H9 (cell line): ENCODE measurements around the gene KCNG1. TPM values are rescaled to one million over a fixed set of nuclear protein-coding genes. Genes with fewer than 3 reads are reported as not detected.

ENCODE experiments used
- DNase-seq: peaks from one replicate; pipeline ENCODE4 v3.0.0-alpha.2; 2017
- H2AFZ ChIP-seq: one replicate; pipeline ENCODE4 v1.6.1; 2013; ENCODE audit warnings: mild to moderate bottlenecking, low read length, control low read depth, moderate library complexity
- H2AK5ac ChIP-seq: 2 replicates; pipeline ENCODE4 v1.6.1; 2013; ENCODE audit warnings: low read length, control low read depth, mixed read lengths; ENCODE audit not compliant: insufficient read length
- H2BK120ac ChIP-seq: one replicate; pipeline ENCODE4 v1.6.1; 2013; ENCODE audit warnings: low read depth, mild to moderate bottlenecking, low read length, control low read depth, inconsistent platforms; ENCODE audit not compliant: poor library complexity, severe bottlenecking
- H2BK12ac ChIP-seq: 2 replicates; pipeline ENCODE4 v1.6.1; 2013; ENCODE audit warnings: low read length, control low read depth, mixed read lengths, low read depth; ENCODE audit not compliant: insufficient read length
- H2BK15ac ChIP-seq: 2 replicates; pipeline ENCODE4 v1.6.1; 2013; ENCODE audit warnings: low read depth, low read length, control low read depth
- H2BK20ac ChIP-seq: one replicate; pipeline ENCODE4 v1.6.1; 2013; ENCODE audit warnings: low read depth, mild to moderate bottlenecking, low read length, control low read depth, inconsistent platforms; ENCODE audit not compliant: poor library complexity, severe bottlenecking
- H2BK5ac ChIP-seq: 2 replicates; pipeline ENCODE4 v1.6.1; 2013; ENCODE audit warnings: low read length, control low read depth, mixed read lengths; ENCODE audit not compliant: insufficient read length
- H3K14ac ChIP-seq: 2 replicates; pipeline ENCODE4 v1.6.1; 2013; ENCODE audit warnings: low read length, control low read depth; ENCODE audit not compliant: insufficient read depth
- H3K18ac ChIP-seq: 2 replicates; pipeline ENCODE4 v1.6.1; 2013; ENCODE audit warnings: low read depth, mild to moderate bottlenecking, mixed read lengths, low read length, control low read depth; ENCODE audit not compliant: insufficient read length
- H3K23ac ChIP-seq: 2 replicates; pipeline ENCODE4 v1.6.1; 2013; ENCODE audit warnings: low read length, control low read depth, mixed read lengths, low read depth; ENCODE audit not compliant: insufficient read length
- H3K23me2 ChIP-seq: 2 replicates; pipeline ENCODE4 v1.6.1; 2013; ENCODE audit warnings: low read depth, mild to moderate bottlenecking, mixed read lengths, low read length, control low read depth; ENCODE audit not compliant: insufficient read length, poor library complexity, severe bottlenecking
- H3K27ac ChIP-seq: 2 replicates; pipeline ENCODE4 v1.5.1; 2013; ENCODE audit warnings: low read length, control low read depth, mixed read lengths, low read depth; ENCODE audit not compliant: insufficient read length
- H3K27me3 ChIP-seq: 2 replicates; pipeline ENCODE4 v1.6.1; 2013; ENCODE audit warnings: low read length, control low read depth, inconsistent platforms; ENCODE audit not compliant: insufficient read depth
- H3K4ac ChIP-seq: 2 replicates; pipeline ENCODE4 v1.6.1; 2013; ENCODE audit warnings: low read depth, mild to moderate bottlenecking, control low read depth, inconsistent platforms, low read length, moderate library complexity
- H3K4me1 ChIP-seq: 2 replicates; pipeline ENCODE4 v1.6.1; 2013; ENCODE audit warnings: low read length, control low read depth, inconsistent platforms; ENCODE audit not compliant: insufficient read depth
- H3K4me2 ChIP-seq: 2 replicates; pipeline ENCODE4 v1.6.1; 2013; ENCODE audit warnings: low read length, control low read depth, mixed read lengths; ENCODE audit not compliant: insufficient read length, insufficient read depth
- H3K56ac ChIP-seq: 2 replicates; pipeline ENCODE4 v1.6.1; 2013; ENCODE audit warnings: low read depth, mild to moderate bottlenecking, mixed read lengths, low read length, control low read depth; ENCODE audit not compliant: insufficient read length
- H3K79me1 ChIP-seq: 2 replicates; pipeline ENCODE4 v1.6.1; 2013; ENCODE audit warnings: low read depth, mild to moderate bottlenecking, moderate library complexity, low read length, control low read depth, inconsistent platforms; ENCODE audit not compliant: insufficient read depth, poor library complexity, severe bottlenecking
- H3K79me2 ChIP-seq: 2 replicates; pipeline ENCODE4 v1.6.1; 2013; ENCODE audit warnings: low read length, control low read depth, inconsistent platforms; ENCODE audit not compliant: insufficient read depth
- H3K9ac ChIP-seq: 2 replicates; pipeline ENCODE4 v1.6.1; 2013; ENCODE audit warnings: low read length, control low read depth, mixed read lengths; ENCODE audit not compliant: insufficient read length; ENCODE audit errors: extremely low read depth
- H3K9me3 ChIP-seq: one replicate; pipeline ENCODE4 v1.6.1; 2013; ENCODE audit warnings: low read depth, low read length, inconsistent platforms; ENCODE audit not compliant: control insufficient read depth
- H3T11ph ChIP-seq: one replicate; pipeline ENCODE4 v1.6.1; 2013; ENCODE audit warnings: mild to moderate bottlenecking, low read length, control low read depth, inconsistent platforms
- H4K20me1 ChIP-seq: one replicate; pipeline ENCODE4 v1.6.1; 2013; ENCODE audit not compliant: control insufficient read depth, insufficient read length, insufficient read depth
- H4K5ac ChIP-seq: 2 replicates; pipeline ENCODE4 v1.6.1; 2013; ENCODE audit warnings: low read depth, mild to moderate bottlenecking, mixed read lengths, low read length, control low read depth; ENCODE audit not compliant: insufficient read length
- H4K8ac ChIP-seq: replicated peaks from 2 replicates; pipeline ENCODE4 v1.6.1; 2013; ENCODE audit warnings: low read length, control low read depth, mixed read lengths, low read depth; ENCODE audit not compliant: insufficient read length
- H4K91ac ChIP-seq: 2 replicates; pipeline ENCODE4 v1.6.1; 2013; ENCODE audit warnings: low read depth, mild to moderate bottlenecking, moderate library complexity, mixed read lengths, low read length, control low read depth; ENCODE audit not compliant: insufficient read length
- H3K27ac Mint-ChIP-seq, 3 experiments: 2 replicates in 2 of 3; 3 replicates in 1 of 3; pipeline ENCODE4 v1.8.0; 2020 to 2021; ENCODE audit warnings: mixed read lengths in 3 of 3, mild to moderate bottlenecking in 1 of 3, moderate library complexity in 1 of 3
- H3K27me3 Mint-ChIP-seq: 2 replicates; pipeline ENCODE4 v1.8.0; 2021; ENCODE audit warnings: low read depth, mild to moderate bottlenecking, moderate library complexity, mixed read lengths
- H3K36me3 Mint-ChIP-seq, 3 experiments: 2 replicates in 2 of 3; 3 replicates in 1 of 3; pipeline ENCODE4 v1.8.0; 2020 to 2021; ENCODE audit warnings: low read depth in 3 of 3, mixed read lengths in 3 of 3; ENCODE audit not compliant: insufficient read depth in 1 of 3
- H3K4me1 Mint-ChIP-seq, 2 experiments: 2 replicates each; pipeline ENCODE4 v1.8.0; 2020; ENCODE audit warnings: mixed read lengths in 2 of 2
- H3K4me3 Mint-ChIP-seq, 2 experiments: 2 replicates in 1 of 2; 3 replicates in 1 of 2; pipeline ENCODE4 v1.8.0; 2020 to 2021; ENCODE audit warnings: mild to moderate bottlenecking in 2 of 2, mixed read lengths in 2 of 2, moderate library complexity in 1 of 2
- H3K9me3 Mint-ChIP-seq, 2 experiments: 2 replicates in 1 of 2; 3 replicates in 1 of 2; pipeline ENCODE4 v1.8.0; 2020; ENCODE audit warnings: mild to moderate bottlenecking in 2 of 2, mixed read lengths in 2 of 2, moderate library complexity in 1 of 2
- CTCF ChIP-seq: fragments of 200-600 bp; sonication (generic); conservative IDR thresholded peaks from 3 replicates; pipeline ENCODE4 v1.8.0; 2021; ENCODE audit warnings: antibody characterized with exemption, mild to moderate bottlenecking
- WGBS: extraction: QIAGEN DNeasy Blood & Tissue Kit; methylation state at CpG from one replicate; pipeline ENCODE4 v1.1.7; 2013; ENCODE audit warnings: missing lambda C conversion rate, low lambda C conversion rate, mixed read lengths; ENCODE audit not compliant: insufficient read length; ENCODE audit errors: extremely low coverage; 5-methylcytosine and 5-hydroxymethylcytosine counted together
- total RNA-seq: library from RNA; stranded (reverse); gene quantifications from 2 replicates; pipeline ENCODE4 v1.2.1, GENCODE V29; 2021

KCNG1 gene
- total RNA-seq, 1 experiment from 2014 or later: 13.2 TPM

- no peak for TF ChIP-seq CTCF
- Mint-ChIP-seq H3K27ac (peak overlapping the region in 2 of 3 experiments; percentile 6 to 29; a peak in 2 of 7 replicates), H3K4me1 (peaks cover 3 to 6% of the 10 kb centered on the region in 2 experiments; a peak in 1 of 4 replicates), H3K36me3 (peaks cover 16 to 19% (median 16%) of the 10 kb centered on the region in 3 experiments), H3K27me3 (no peaks in the 10 kb centered on the region), H3K9me3 (no peaks in the 10 kb centered on the region), H3K4me3 (no peak overlapping the region)
- Histone ChIP-seq H3K23ac (no peak overlapping the region), H3K27me3 (no peaks in the 10 kb centered on the region), H2BK12ac (no peak overlapping the region), H2BK120ac (no peak overlapping the region), H2AFZ (no peak overlapping the region), H3K9me3 (no peaks in the 10 kb centered on the region), H2BK20ac (no peak overlapping the region), H2BK15ac (no peak overlapping the region), H3K23me2 (no peaks in the 10 kb centered on the region), H4K20me1 (no peaks in the 10 kb centered on the region), H3K9ac (no peak overlapping the region), H3K14ac (no peak overlapping the region), H3K4ac (no peak overlapping the region), H4K8ac (no peak overlapping the region), H3T11ph (no peak overlapping the region), H2BK5ac (no peak overlapping the region), H3K27ac (no peak overlapping the region), H2AK5ac (no peak overlapping the region), H4K91ac (no peak overlapping the region), H4K5ac (no peak overlapping the region), H3K4me1 (no peaks in the 10 kb centered on the region), H3K4me2 (no peak overlapping the region), H3K79me2 (no peaks in the 10 kb centered on the region), H3K79me1 (no peaks in the 10 kb centered on the region), H3K56ac (no peak overlapping the region), H3K18ac (no peak overlapping the region)
- no CpG with 5 or more reads among the region's 9 CpGs for WGBS
- DNase-seq: no peak
Observed at GRCh38 chr20:51004781-51005180, 18.1 kb downstream of the KCNG1 start.
